Measurements from ENCODE around the gene CBL. TPM values are rescaled to one million over a fixed set of nuclear protein-coding genes. Genes with fewer than 3 reads are reported as not detected.

Gene CBL
- polyA plus RNA-seq, 2 of the 4 experiments (the other 2 are of a cell fraction), result 6.0 to 14.1 TPM

DNA sequence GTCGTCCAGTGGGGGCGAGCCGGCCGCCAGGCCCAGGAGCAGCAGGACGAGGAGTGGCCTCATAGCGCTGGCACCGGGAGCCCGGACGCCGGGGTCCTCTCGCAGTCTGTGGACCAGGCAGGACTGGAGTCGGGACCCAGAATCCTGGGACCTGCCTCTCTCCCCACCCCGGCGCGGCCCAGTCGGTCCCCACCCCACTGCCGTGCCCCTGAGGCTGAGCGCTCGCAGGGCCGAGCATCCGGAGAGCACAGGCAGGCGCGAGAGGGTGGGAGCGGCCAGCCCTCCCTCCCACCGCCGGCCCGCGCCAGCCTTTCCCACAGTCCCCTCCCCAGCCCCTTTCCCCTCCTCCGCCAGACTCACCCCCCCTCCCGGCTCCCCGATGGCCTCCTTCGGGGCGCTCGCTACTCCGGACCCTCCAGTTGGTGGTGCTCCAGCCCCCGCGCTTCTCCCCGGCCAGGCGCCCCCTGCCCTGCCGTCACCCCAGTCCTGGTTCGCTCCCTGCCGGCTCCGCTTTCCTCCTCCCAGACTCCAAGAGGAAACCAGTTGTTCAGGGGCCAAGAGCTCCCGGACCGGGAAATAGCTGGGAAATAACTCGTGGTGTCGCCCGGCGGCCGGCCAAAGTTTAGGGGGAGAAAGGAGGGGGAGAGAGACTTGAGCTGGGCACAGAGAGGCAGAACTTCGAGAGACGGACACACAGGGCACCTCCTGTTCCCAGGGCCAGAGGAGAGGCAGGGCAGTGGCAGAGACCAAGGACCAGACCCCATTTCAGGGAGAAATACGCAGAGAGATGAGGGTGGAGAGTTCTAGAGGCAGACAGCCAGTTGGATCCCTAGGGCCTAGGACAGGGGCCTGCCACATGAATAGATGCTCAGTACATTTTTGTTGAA lies 134.4 kb downstream of the CBL start, which contains the start of gene C1QTNF5:
C1QTNF5 (minus strand) TSS at position 549 of the 887 bp plus-strand sequence; CDS start at position 63, 486 bp downstream.
- DNase-seq (ENCODE audit: low read depth in 1 of 2, low spot score in 1 of 2), result no peak
- peak within 1 kb of the TSS; percentile 33 for H3K4me3 ChIP-seq
- H3K4me2 ChIP-seq, result peak within 1 kb of the TSS; percentile 78
- no peaks in the 10 kb centered on the region for H3K9me3 ChIP-seq
- H3K4me1 ChIP-seq, result peaks cover 14% of the 10 kb centered on the region
- FAIRE-seq, result no peak
- 74% methylated on average over 13 of the region's 53 CpGs for WGBS (ENCODE audit: missing lambda C conversion rate)
- ATAC-seq, result peak in 1 of 2 experiments; percentile 23; a peak in 3 of 6 replicates
- CTCF ChIA-PET, result interaction anchor here (0.6 to 9.5 kb wide), 26 partner anchors 8 to 322 kb away, joined by 3 to 160 read pairs (median 4); partner anchors contain the start of genes CBL, RPS25, TRAPPC4 and USP2
- TF ChIP-seq PHF8 (IDR thresholded peaks at IDR 0.05; ENCODE audit: borderline replicate concordance, low read depth) (no peak), TFCP2L1 (CRISPR knock-in tag; IDR thresholded peaks at IDR 0.05) (no peak), BHLHE40 (IDR thresholded peaks at IDR 0.05; ENCODE audit: low read depth, low read length) (no peak), HOXB13 (CRISPR knock-in tag; IDR thresholded peaks at IDR 0.05; ENCODE audit: low read depth) (no peak), RNF2 (IDR thresholded peaks at IDR 0.05; ENCODE audit: borderline replicate concordance, low read depth) (no peak), TP53 (CRISPR knock-in tag; IDR thresholded peaks at IDR 0.05) (no peak), HOXA7 (CRISPR knock-in tag; IDR thresholded peaks at IDR 0.05) (no peak), FOSL2 (IDR thresholded peaks at IDR 0.05) (no peak), FOSL2 (CRISPR knock-in tag; IDR thresholded peaks at IDR 0.05) (no peak), POLR2A (IDR thresholded peaks at IDR 0.05; ENCODE audit: low read length) (no peak), CBX2 (IDR thresholded peaks at IDR 0.05; ENCODE audit: borderline replicate concordance, low read depth) (no peak), MAZ (IDR thresholded peaks at IDR 0.05; ENCODE audit: borderline replicate concordance, low read depth, low read length) (no peak), RCOR1 (IDR thresholded peaks at IDR 0.05; ENCODE audit: low read depth, low read length) (no peak), SREBF2 (IDR thresholded peaks at IDR 0.05) (no peak), ZNF302 (CRISPR knock-in tag; IDR thresholded peaks at IDR 0.05) (no peak)
- TF ChIP-seq, protein P1, sequence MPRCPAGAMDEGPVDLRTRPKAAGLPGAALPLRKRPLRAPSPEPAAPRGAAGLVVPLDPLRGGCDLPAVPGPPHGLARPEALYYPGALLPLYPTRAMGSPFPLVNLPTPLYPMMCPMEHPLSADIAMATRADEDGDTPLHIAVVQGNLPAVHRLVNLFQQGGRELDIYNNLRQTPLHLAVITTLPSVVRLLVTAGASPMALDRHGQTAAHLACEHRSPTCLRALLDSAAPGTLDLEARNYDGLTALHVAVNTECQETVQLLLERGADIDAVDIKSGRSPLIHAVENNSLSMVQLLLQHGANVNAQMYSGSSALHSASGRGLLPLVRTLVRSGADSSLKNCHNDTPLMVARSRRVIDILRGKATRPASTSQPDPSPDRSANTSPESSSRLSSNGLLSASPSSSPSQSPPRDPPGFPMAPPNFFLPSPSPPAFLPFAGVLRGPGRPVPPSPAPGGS (IDR thresholded peaks at IDR 0.05), result no peak
- TF ChIP-seq, protein P2, sequence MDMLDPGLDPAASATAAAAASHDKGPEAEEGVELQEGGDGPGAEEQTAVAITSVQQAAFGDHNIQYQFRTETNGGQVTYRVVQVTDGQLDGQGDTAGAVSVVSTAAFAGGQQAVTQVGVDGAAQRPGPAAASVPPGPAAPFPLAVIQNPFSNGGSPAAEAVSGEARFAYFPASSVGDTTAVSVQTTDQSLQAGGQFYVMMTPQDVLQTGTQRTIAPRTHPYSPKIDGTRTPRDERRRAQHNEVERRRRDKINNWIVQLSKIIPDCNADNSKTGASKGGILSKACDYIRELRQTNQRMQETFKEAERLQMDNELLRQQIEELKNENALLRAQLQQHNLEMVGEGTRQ (IDR thresholded peaks at IDR 0.05), result no peak
- TF ChIP-seq, protein P3, sequence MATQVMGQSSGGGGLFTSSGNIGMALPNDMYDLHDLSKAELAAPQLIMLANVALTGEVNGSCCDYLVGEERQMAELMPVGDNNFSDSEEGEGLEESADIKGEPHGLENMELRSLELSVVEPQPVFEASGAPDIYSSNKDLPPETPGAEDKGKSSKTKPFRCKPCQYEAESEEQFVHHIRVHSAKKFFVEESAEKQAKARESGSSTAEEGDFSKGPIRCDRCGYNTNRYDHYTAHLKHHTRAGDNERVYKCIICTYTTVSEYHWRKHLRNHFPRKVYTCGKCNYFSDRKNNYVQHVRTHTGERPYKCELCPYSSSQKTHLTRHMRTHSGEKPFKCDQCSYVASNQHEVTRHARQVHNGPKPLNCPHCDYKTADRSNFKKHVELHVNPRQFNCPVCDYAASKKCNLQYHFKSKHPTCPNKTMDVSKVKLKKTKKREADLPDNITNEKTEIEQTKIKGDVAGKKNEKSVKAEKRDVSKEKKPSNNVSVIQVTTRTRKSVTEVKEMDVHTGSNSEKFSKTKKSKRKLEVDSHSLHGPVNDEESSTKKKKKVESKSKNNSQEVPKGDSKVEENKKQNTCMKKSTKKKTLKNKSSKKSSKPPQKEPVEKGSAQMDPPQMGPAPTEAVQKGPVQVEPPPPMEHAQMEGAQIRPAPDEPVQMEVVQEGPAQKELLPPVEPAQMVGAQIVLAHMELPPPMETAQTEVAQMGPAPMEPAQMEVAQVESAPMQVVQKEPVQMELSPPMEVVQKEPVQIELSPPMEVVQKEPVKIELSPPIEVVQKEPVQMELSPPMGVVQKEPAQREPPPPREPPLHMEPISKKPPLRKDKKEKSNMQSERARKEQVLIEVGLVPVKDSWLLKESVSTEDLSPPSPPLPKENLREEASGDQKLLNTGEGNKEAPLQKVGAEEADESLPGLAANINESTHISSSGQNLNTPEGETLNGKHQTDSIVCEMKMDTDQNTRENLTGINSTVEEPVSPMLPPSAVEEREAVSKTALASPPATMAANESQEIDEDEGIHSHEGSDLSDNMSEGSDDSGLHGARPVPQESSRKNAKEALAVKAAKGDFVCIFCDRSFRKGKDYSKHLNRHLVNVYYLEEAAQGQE (IDR thresholded peaks at IDR 0.05), result no peak
- POLR2A ChIA-PET, result interaction anchor here (1.0 kb wide), 1 partner anchor 219 kb away, joined by 3 read pairs; the partner anchor contains the start of gene HINFP
- peak within 1 kb of the TSS; percentile 48 to 90; a peak in 5 of 6 replicates for H3K27ac ChIP-seq

Data from A549 (cell line).